K562 (cell line): ENCODE measurements around the gene NOLC1. TPM values are rescaled to one million over a fixed set of nuclear protein-coding genes. Genes with fewer than 3 reads are reported as not detected.

ENCODE experiments used
- ATAC-seq: fragments of 200-7000 bp; cut with Tn5 transposase; 3 replicates; pipeline ENCODE4 v1.9.1; 2020; ENCODE audit warnings: moderate library complexity
- BruUV-seq: library from RNA; stranded (reverse); fragments of 400-500 nt; replicated peaks from 2 replicates; lab custom pipeline; 2021; lab: Mats Ljungman, UMichigan
- CTCF ChIA-PET: fragments of 300-600 bp; formaldehyde crosslinking; extraction: SDS; loops from one replicate; lab custom pipeline; 2021; ENCODE audit warnings: low intra/inter-chr PET ratio; lab: Yijun Ruan, JAX
- POLR2A ChIA-PET: fragments of 300-600, 350-650 bp; sonication (Branson Sonifier 250); formaldehyde crosslinking; extraction: SDS; loops from one replicate; lab custom pipeline; 2021; ENCODE audit warnings: antibody characterized with exemption, inconsistent platforms; lab: Yijun Ruan, JAX
- DNase-seq, 4 experiments: peaks; one replicate each; pipeline versions ENCODE4 v3.0.0 to v3.0.0-alpha.2; 2011 to 2018; ENCODE audit warnings: low spot score in 3 of 4, mixed read lengths in 3 of 4; ENCODE audit errors: extremely low read depth in 1 of 4
- FAIRE-seq: peaks from 2 replicates; lab custom pipeline; 2011; peaks lifted over from hg19 to GRCh38; lab: Jason Lieb, UNC
- H2AFZ ChIP-seq: 2 replicates; pipeline ENCODE4 v1.6.0; 2011; ENCODE audit warnings: low read depth, low read length, control low read depth, inconsistent platforms
- H3K27ac ChIP-seq: fragments of 200-600 bp; 3 replicates; pipeline ENCODE4 v1.8.0; 2011; ENCODE audit warnings: low read depth, mild to moderate bottlenecking, control low read depth, inconsistent platforms, low read length, moderate library complexity, mixed read lengths; ENCODE audit errors: extremely low read depth
- H3K27me3 ChIP-seq, 2 experiments: fragments of 300-600 bp in 1 of 2; 2 replicates in 1 of 2; 3 replicates in 1 of 2; pipeline versions ENCODE4 v1.6.0 to v1.8.0; 2011; ENCODE audit warnings: inconsistent platforms in 2 of 2, low read length in 2 of 2, mild to moderate bottlenecking in 1 of 2, mixed read lengths in 1 of 2, moderate library complexity in 1 of 2; ENCODE audit not compliant: control insufficient read depth in 2 of 2, insufficient read depth in 2 of 2
- H3K36me3 ChIP-seq: fragments of 300-600 bp; 3 replicates; pipeline ENCODE4 v1.8.0; 2011; ENCODE audit warnings: mild to moderate bottlenecking, low read length, inconsistent platforms; ENCODE audit not compliant: control insufficient read depth, insufficient read depth
- H3K4me1 ChIP-seq, 2 experiments: fragments of 200-600 bp in 1 of 2; replicated peaks in 1 of 2; 2 replicates in 1 of 2; 3 replicates in 1 of 2; pipeline versions ENCODE4 v1.5.1 to v1.8.0; 2011; ENCODE audit warnings: inconsistent platforms in 2 of 2, low read length in 2 of 2, mild to moderate bottlenecking in 1 of 2, mixed read lengths in 1 of 2, moderate library complexity in 1 of 2; ENCODE audit not compliant: control insufficient read depth in 2 of 2, insufficient read depth in 2 of 2
- H3K4me2 ChIP-seq: 2 replicates; pipeline ENCODE4 v1.6.1; 2011; ENCODE audit warnings: low read length, control low read depth, inconsistent platforms, mixed read lengths; ENCODE audit not compliant: insufficient read depth
- H3K4me3 ChIP-seq: fragments of 200-600 bp; sonication (generic), shearing (Covaris generic); 2 replicates; pipeline ENCODE4 v1.5.1; 2016; ENCODE audit warnings: control low read depth, inconsistent platforms
- H3K79me2 ChIP-seq: fragments of 200-600 bp; 3 replicates; pipeline ENCODE4 v1.8.0; 2011; ENCODE audit warnings: low read length, inconsistent platforms; ENCODE audit not compliant: control insufficient read depth, insufficient read depth
- H3K9ac ChIP-seq, 2 experiments: 2 replicates each; pipeline versions ENCODE4 v1.6.0 to v1.6.1; 2011; ENCODE audit warnings: low read depth in 2 of 2, low read length in 2 of 2, control low read depth in 1 of 2, inconsistent platforms in 1 of 2, mild to moderate bottlenecking in 1 of 2, mixed read lengths in 1 of 2; ENCODE audit not compliant: insufficient read depth in 1 of 2
- H3K9me1 ChIP-seq: one replicate; pipeline ENCODE4 v1.6.0; 2011; ENCODE audit warnings: inconsistent platforms, mild to moderate bottlenecking, low read length, moderate library complexity; ENCODE audit not compliant: control insufficient read depth, insufficient read depth
- H3K9me3 ChIP-seq: replicated peaks from 2 replicates; pipeline ENCODE4 v1.5.1; 2011; ENCODE audit warnings: low read depth, low read length, inconsistent platforms; ENCODE audit not compliant: control insufficient read depth, insufficient read depth
- H4K20me1 ChIP-seq: replicated peaks from 2 replicates; pipeline ENCODE4 v1.6.1; 2011; ENCODE audit warnings: low read length, inconsistent platforms, mixed read lengths; ENCODE audit not compliant: control insufficient read depth, insufficient read depth
- CBFA2T2 ChIP-seq: fragments of 450-650 bp; conservative IDR thresholded peaks from 2 replicates; pipeline ENCODE4 v1.6.1; 2017; ENCODE audit warnings: mild to moderate bottlenecking
- CGGBP1 ChIP-seq: fragments of 250-450 bp; sonication (Bioruptor Pico); IDR thresholded peaks from 2 replicates; pipeline ENCODE4 v1.9.0; 2021; ENCODE audit warnings: mild to moderate bottlenecking
- DMBX1 ChIP-seq: fragments of 250-450 bp; sonication (Bioruptor Pico); IDR thresholded peaks from 2 replicates; pipeline ENCODE4 v1.8.0; 2022; ENCODE audit warnings: inconsistent platforms, mild to moderate bottlenecking, moderate library complexity, borderline replicate concordance
- HCFC1 ChIP-seq: IDR thresholded peaks from 2 replicates; pipeline ENCODE4 v1.6.1; 2012; ENCODE audit warnings: low read depth, low read length, improper control_type of control experiment
- KDM5B ChIP-seq: fragments of 200-600 bp; sonication (generic); IDR thresholded peaks from 2 replicates; pipeline ENCODE4 v1.6.1; 2012; ENCODE audit warnings: low read depth, mild to moderate bottlenecking, moderate library complexity, low read length, control low read depth, inconsistent platforms; ENCODE audit not compliant: insufficient replicate concordance
- MAFK ChIP-seq: IDR thresholded peaks from 2 replicates; pipeline ENCODE4 v1.6.1; 2011; ENCODE audit warnings: low read length, improper control_type of control experiment
- MCM7 ChIP-seq, 2 experiments: fragments of 450-650 bp; IDR thresholded peaks; 2 replicates each; pipeline ENCODE4 v1.6.1; 2016 to 2018
- NCOR1 ChIP-seq: fragments of 450-650 bp; IDR thresholded peaks from 2 replicates; pipeline ENCODE4 v1.6.1; 2016; ENCODE audit warnings: mild to moderate bottlenecking, moderate library complexity
- POLR3A ChIP-seq: IDR thresholded peaks from 2 replicates; pipeline ENCODE4 v1.6.1; 2011; ENCODE audit warnings: borderline replicate concordance, mild to moderate bottlenecking, moderate library complexity; ENCODE audit not compliant: insufficient read length, insufficient read depth; ENCODE audit errors: extremely low read depth
- RBM25 ChIP-seq: fragments of 200-400 bp; formaldehyde crosslinking; IDR thresholded peaks from 2 replicates; pipeline ENCODE4 v1.6.1; 2018; ENCODE audit warnings: low read length, low read depth, moderate library complexity; ENCODE audit not compliant: severe bottlenecking
- U2AF1 ChIP-seq: fragments of 200-400 bp; formaldehyde crosslinking; optimal IDR thresholded peaks from 2 replicates; pipeline ENCODE3; 2017; ENCODE audit warnings: mild to moderate bottlenecking, low read depth, low read length, moderate library complexity
- ZBTB1 ChIP-seq: sonication (generic); formaldehyde crosslinking; IDR thresholded peaks from 2 replicates; pipeline ENCODE4 v1.8.1; 2023; ENCODE audit warnings: missing genetic modification reagents, low read depth, mild to moderate bottlenecking, borderline replicate concordance
- ZBTB49 ChIP-seq: sonication (generic); formaldehyde crosslinking; IDR thresholded peaks from 2 replicates; pipeline ENCODE4 v1.8.0; 2022; ENCODE audit warnings: missing genetic modification reagents, mild to moderate bottlenecking, borderline replicate concordance
- WGBS: fragments of 100-300 bp; shearing (Covaris generic); methylation state at CpG from one replicate; pipeline ENCODE4 v1.1.6; 2016; ENCODE audit warnings: low coverage, mixed read lengths; ENCODE audit not compliant: insufficient coverage; ENCODE audit errors: missing lambda C conversion rate; 5-methylcytosine and 5-hydroxymethylcytosine counted together
- in situ Hi-C: fragments of 300-500 bp; cut with MboI; formaldehyde crosslinking; loops from 4 replicates; pipeline ENCODE4 v1.15.0; 2018; ENCODE audit warnings: inconsistent platforms, mixed read lengths
- intact Hi-C: fragments of 100-400 bp; cut with micrococcal nuclease; formaldehyde crosslinking; loops from 2 replicates; pipeline ENCODE4 v1.14.2; 2022
- polyA plus RNA-seq, 8 experiments: library from polyadenylated mRNA; depleted of rRNA in 4 of 8; stranded (reverse) in 5 of 8; unstranded in 3 of 8; fragments of >200 nt; fragmentation: Nextera tagmentation in 2 of 8; fragmentation: Illumina TruSeq in 1 of 8; extraction: Ambion mirVana in 2 of 8; extraction: Trizol in 1 of 8; gene quantifications; 2 replicates each; pipeline versions ENCODE4 v1.2.1 to v1.2.3, GENCODE V29; 2011 to 2014; ENCODE audit warnings: inconsistent platforms in 1 of 8, missing spikeins in 1 of 8
- total RNA-seq, 7 experiments: library from RNA; depleted of rRNA in 6 of 7; stranded (reverse); fragments of >200 nt in 6 of 7; fragmentation: Illumina TruSeq in 2 of 7; extraction: Trizol in 2 of 7; gene quantifications; 2 replicates each; pipeline versions ENCODE4 v1.2.1 to v1.2.3, GENCODE V29; 2011 to 2021; ENCODE audit warnings: low replicate concordance in 1 of 7

NOLC1 gene
- total and polyA plus RNA-seq, 9 of the 15 experiments (the other 6 are each of a cell fraction or from before 2014, with no cell fraction given): 102 to 310 (median 165) TPM

DNA sequence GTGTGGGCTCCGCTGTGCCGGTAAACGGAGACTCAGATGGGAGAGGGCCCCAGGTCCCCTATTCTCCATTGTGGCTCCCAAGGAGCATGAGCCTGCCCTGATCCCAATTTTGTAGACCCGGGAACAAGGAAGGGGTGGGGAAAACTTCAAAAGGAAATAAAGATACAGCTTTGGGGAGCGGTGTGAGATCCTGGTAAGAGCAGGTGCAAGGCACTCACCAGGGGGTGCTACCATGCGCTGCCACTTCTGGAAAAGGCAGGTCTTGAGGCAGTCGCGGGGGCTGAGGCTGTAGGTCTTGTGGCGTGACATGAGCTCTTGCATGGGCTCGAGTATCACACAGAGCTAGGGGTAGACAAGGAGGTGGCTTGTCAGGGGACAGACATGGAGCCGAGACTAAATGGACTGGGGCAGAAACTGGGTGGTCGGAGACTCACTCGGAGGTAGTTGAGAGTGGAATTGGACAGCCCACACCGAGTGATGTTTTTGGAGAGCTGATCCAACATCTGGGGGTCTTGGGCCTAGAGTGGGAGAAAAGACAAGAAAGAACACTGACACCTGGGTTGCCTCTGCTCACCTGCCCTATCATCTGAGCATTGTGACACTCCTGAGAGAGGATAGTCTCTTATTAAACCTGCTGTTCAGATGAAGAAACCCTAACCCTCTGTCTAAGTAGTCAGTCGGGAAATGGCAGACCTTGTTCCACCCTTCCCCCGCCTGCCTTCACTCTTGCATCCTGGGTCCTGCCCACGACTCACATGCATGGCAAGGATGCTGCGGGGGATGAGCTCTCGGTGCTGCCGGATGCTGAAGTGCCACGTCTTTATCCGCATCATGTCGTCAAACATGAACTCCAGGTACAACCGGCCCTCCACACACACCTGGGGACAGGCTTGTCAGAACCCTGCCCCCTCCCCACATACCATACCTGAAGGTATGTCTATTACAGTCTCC, 42.7 kb upstream of the NOLC1 start:
- H3K4me3 ChIP-seq: no peak overlapping the region
- H3K36me3 ChIP-seq: peaks cover 75% of the 10 kb centered on the region
- intact Hi-C loops (loop anchor here (10.0 kb wide), 1 partner anchor 265 kb away; the partner anchor contains the start of gene KCNIP2), in situ Hi-C loops (no loop called here)
- no peak for TF ChIP-seq MCM7 (IDR thresholded peaks at IDR 0.05)
- no peak for TF ChIP-seq NCOR1
- no peak for TF ChIP-seq KDM5B
- no peak for TF ChIP-seq DMBX1 (CRISPR knock-in tag)
- no peak for TF ChIP-seq HCFC1
- TF ChIP-seq MAFK: no peak
- no peak for TF ChIP-seq CGGBP1
- no peak for TF ChIP-seq RBM25
- TF ChIP-seq ZBTB49: no peak
- TF ChIP-seq CBFA2T2: no peak
- TF ChIP-seq POLR3A: no peak
- no peak for TF ChIP-seq ZBTB1 (CRISPR knock-in tag)
- no peak for TF ChIP-seq U2AF1
- H3K4me2 ChIP-seq: no peak overlapping the region
- H3K27me3 ChIP-seq: no peaks in the 10 kb centered on the region
- 89% methylated on average over 16 of the region's 24 CpGs for WGBS
- CTCF ChIA-PET: no interaction called here
- peaks cover 15 to 19% of the 10 kb centered on the region in 2 experiments; a peak in 4 of 5 replicates for H3K4me1 ChIP-seq
- H3K79me2 ChIP-seq: peaks cover 53% of the 10 kb centered on the region
- H3K9ac ChIP-seq: peak overlapping the region in 1 of 2 experiments; percentile 39; a peak in 1 of 4 replicates
- peaks cover 3% of the 10 kb centered on the region for H3K9me1 ChIP-seq
- BruUV-seq: no TSS peak
- H3K9me3 ChIP-seq: no peaks in the 10 kb centered on the region
- POLR2A ChIA-PET: interaction anchor here (0.7 kb wide), 2 partner anchors 9 to 10 kb away, joined by 3 read pairs; no protein-coding TSS in a partner anchor
- peak in 1 of 4 experiments; percentile 10 for DNase-seq
- ATAC-seq: no peak
- H4K20me1 ChIP-seq: peaks cover 20% of the 10 kb centered on the region
- H2AFZ ChIP-seq: no peak overlapping the region
- FAIRE-seq: no peak
- no peak overlapping the region for H3K27ac ChIP-seq
